ENCODE data around the gene NTSR2. TPM values are rescaled to one million over a fixed set of nuclear protein-coding genes. Genes with fewer than 3 reads are reported as not detected.

Gene NTSR2
- total RNA-seq, 6 experiments from 2014 or later = not detected

DNA sequence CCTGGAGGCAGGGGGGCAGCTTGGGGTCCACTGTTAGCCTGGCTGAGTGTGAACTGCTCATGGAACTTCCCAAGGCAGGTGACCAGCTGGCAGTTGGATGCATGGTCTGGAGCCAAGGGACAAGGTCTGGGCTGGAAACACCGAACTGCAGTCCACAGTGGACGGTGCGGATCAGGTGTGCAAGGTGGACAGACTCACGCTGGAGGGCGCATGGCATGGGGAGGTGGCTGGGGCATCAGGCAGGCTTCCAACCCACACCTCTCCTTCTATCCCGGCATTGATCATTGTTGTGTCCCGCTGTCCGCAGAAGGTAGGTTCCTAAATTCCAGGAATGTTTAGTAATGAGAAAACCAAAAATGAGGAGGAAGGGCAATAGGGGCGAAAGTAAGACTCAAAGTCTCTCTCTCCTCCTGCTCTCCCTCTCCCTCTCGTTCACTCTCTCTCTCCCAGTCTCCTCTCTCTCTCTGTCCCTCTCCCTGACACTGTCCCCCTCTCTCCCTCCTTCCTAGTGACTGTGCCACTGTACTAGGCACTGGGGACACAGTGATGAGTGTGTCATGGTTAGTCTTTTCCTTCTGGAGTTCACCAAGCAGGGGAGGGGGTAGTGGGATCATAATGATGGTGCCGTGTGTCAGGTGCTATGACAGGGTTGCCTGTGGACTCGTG is 46.1 kb upstream of the NTSR2 start:
- H3K4me3 Mint-ChIP-seq = no peak overlapping the region
- H3K27me3 Mint-ChIP-seq (ENCODE audit: insufficient read depth) = peaks cover 45% of the 10 kb centered on the region
- H3K9me3 Mint-ChIP-seq = no peaks in the 10 kb centered on the region
- H3K4me1 Mint-ChIP-seq (ENCODE audit: low read depth) = peaks cover 5% of the 10 kb centered on the region; the same call in 1 of the 2 replicates
- TF ChIP-seq CTCF (IDR thresholded peaks at IDR 0.05) = no peak
- no peaks in the 10 kb centered on the region for H3K36me3 Mint-ChIP-seq (ENCODE audit: low read depth)
- H3K27ac Mint-ChIP-seq = no peak overlapping the region
- no peak for DNase-seq

DNA sequence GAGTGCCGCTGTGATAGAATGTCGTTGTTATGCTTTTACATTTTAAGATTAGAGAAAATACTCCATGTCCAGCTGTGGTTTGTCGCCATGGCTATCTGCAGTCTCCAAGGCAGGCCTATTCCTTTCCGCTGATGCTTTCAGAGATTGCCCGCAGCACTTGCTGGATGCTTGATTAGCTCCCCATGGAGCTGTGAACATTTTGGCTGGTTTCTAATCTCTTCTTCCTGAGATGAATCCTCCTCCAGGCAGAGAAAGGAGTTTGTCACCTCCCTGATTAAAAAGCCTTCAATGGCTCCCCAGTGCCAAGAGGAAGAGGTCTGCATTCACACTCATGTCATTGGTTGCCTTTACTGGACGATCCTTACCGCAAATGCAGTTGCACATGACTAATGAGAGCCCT is 43.8 kb upstream of the NTSR2 start:
- H3K27ac Mint-ChIP-seq = no peak overlapping the region
- H3K36me3 Mint-ChIP-seq (ENCODE audit: low read depth) = no peaks in the 10 kb centered on the region
- peaks cover 26% of the 10 kb centered on the region for H3K27me3 Mint-ChIP-seq (ENCODE audit: insufficient read depth)
- DNase-seq = no peak
- no peak overlapping the region for H3K4me3 Mint-ChIP-seq
- H3K9me3 Mint-ChIP-seq = no peaks in the 10 kb centered on the region
- TF ChIP-seq CTCF (IDR thresholded peaks at IDR 0.05) = no peak
- H3K4me1 Mint-ChIP-seq (ENCODE audit: low read depth) = peaks cover 17% of the 10 kb centered on the region

DNA sequence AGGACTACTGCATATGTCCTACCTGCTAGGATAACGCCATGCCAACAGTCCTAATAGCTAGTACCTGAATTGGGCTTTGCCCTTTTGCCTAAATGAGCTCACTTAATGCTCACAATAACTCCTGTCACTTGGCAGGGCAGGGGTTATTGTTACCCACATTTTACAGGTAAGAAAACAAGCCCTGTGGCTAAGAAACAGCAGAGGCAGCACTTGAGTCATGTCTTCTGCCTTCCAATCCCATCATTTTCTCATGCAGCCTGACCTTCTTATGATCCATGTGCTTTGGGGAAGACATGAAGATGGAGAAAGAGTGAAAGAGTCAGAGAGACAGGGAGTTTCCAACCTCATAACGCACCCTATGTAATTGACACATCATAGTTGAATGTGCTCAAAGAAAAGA is 42.9 kb upstream of the NTSR2 start:
- no peak for TF ChIP-seq CTCF (IDR thresholded peaks at IDR 0.05)
- H3K4me3 Mint-ChIP-seq = no peak overlapping the region
- no peak overlapping the region for H3K27ac Mint-ChIP-seq
- DNase-seq = no peak
- no peaks in the 10 kb centered on the region for H3K9me3 Mint-ChIP-seq
- H3K36me3 Mint-ChIP-seq (ENCODE audit: low read depth) = no peaks in the 10 kb centered on the region
- H3K27me3 Mint-ChIP-seq (ENCODE audit: insufficient read depth) = peaks cover 21% of the 10 kb centered on the region
- H3K4me1 Mint-ChIP-seq (ENCODE audit: low read depth) = peaks cover 17% of the 10 kb centered on the region

DNA sequence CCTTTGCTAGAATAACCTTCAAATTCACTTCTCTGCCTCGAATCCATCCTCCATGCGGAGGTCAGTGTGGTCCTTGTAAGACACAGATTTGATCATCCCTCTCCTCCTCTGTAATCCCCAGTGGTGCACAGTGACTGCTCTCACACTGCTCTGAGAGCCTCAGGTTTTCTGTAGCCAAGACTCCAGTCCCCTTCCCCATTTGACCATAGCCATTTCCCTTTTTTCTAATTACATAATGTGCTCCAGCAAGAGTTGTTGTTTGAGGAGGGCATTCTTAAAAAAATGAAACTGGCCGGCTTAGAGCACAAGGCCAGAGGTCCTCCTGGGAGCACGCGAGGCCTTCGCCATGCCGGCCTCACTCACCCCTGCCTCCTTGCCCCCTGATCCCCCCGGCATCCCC is 41.8 kb upstream of the NTSR2 start:
- no peak overlapping the region for H3K4me3 Mint-ChIP-seq
- no peak for DNase-seq
- no peak for TF ChIP-seq CTCF (IDR thresholded peaks at IDR 0.05)
- peaks cover 23% of the 10 kb centered on the region for H3K4me1 Mint-ChIP-seq (ENCODE audit: low read depth)
- no peak overlapping the region for H3K27ac Mint-ChIP-seq
- H3K27me3 Mint-ChIP-seq (ENCODE audit: insufficient read depth) = peaks cover 14% of the 10 kb centered on the region
- no peaks in the 10 kb centered on the region for H3K9me3 Mint-ChIP-seq
- no peaks in the 10 kb centered on the region for H3K36me3 Mint-ChIP-seq (ENCODE audit: low read depth)

- no peak for DNase-seq
- peaks cover under 1% of the 10 kb centered on the region; the same call in 1 of the 2 replicates for H3K36me3 Mint-ChIP-seq (ENCODE audit: low read depth)
- TF ChIP-seq CTCF (IDR thresholded peaks at IDR 0.05) = no peak
- H3K27ac Mint-ChIP-seq = no peak overlapping the region
- H3K27me3 Mint-ChIP-seq (ENCODE audit: insufficient read depth) = peaks cover 11% of the 10 kb centered on the region
- 0 out of 2 replicates have a peak, but pooled peaks cover under 1% of the 10 kb centered on the region for H3K9me3 Mint-ChIP-seq
- H3K4me1 Mint-ChIP-seq (ENCODE audit: low read depth) = peaks cover 23% of the 10 kb centered on the region
- H3K4me3 Mint-ChIP-seq = no peak overlapping the region
These were observed 41.3 kb upstream of the NTSR2 start for GRCh38 chr2:11711354-11711716.

Measured in HFFc6 (cell line).